OCI-LY3 (cell line): ENCODE data around the gene MTUS2.

Source experiments
- H2AFZ ChIP-seq: fragments of 200-600, 300-600 bp; shearing (Covaris generic); 2 replicates; pipeline ENCODE4 v1.6.0; 2014; ENCODE audit warnings: antibody characterized with exemption, low read depth, low read length
- H3K27ac ChIP-seq: fragments of 200-600, 300-600 bp; sonication (generic); 2 replicates; pipeline ENCODE4 v1.5.1; 2014; ENCODE audit warnings: mild to moderate bottlenecking, low read length, moderate library complexity, mixed read lengths
- H3K27me3 ChIP-seq: fragments of 200-600, 300-600 bp; sonication (generic); 2 replicates; pipeline ENCODE4 v1.6.1; 2014; ENCODE audit warnings: low read depth, low read length, mixed read lengths
- H3K36me3 ChIP-seq: fragments of 200-600, 300-600 bp; sonication (generic); replicated peaks from 2 replicates; pipeline ENCODE3; 2014; ENCODE audit warnings: low read depth, low read length, mixed read lengths
- H3K4me1 ChIP-seq: fragments of 300-600, 200-600 bp; sonication (generic); 2 replicates; pipeline ENCODE4 v1.6.1; 2014; ENCODE audit warnings: low read length, mixed read lengths
- H3K4me2 ChIP-seq: fragments of 200-600, 300-600 bp; sonication (generic); 2 replicates; pipeline ENCODE4 v1.6.1; 2014; ENCODE audit warnings: low read length, mixed read lengths
- H3K4me3 ChIP-seq: fragments of 300-600, 200-600 bp; sonication (generic); 2 replicates; pipeline ENCODE4 v1.5.1; 2014; ENCODE audit warnings: antibody characterized with exemption, mild to moderate bottlenecking, low read length, moderate library complexity
- H3K79me2 ChIP-seq: fragments of 300-600, 200-600 bp; shearing (Covaris generic); 2 replicates; pipeline ENCODE4 v1.6.1; 2014; ENCODE audit warnings: mild to moderate bottlenecking, low read length, mixed read lengths
- H3K9ac ChIP-seq: fragments of 300-600, 200-600 bp; shearing (Covaris generic); 2 replicates; pipeline ENCODE4 v1.6.0; 2014; ENCODE audit warnings: mild to moderate bottlenecking, low read length, moderate library complexity
- H3K9me3 ChIP-seq: fragments of 200-600, 300-600 bp; shearing (Covaris generic); 2 replicates; pipeline ENCODE4 v1.6.1; 2014; ENCODE audit warnings: low read length, mixed read lengths; ENCODE audit not compliant: insufficient read depth
- H4K20me1 ChIP-seq: fragments of 200-600, 300-600 bp; sonication (generic); 2 replicates; pipeline ENCODE4 v1.6.1; 2016; ENCODE audit warnings: low read length, mixed read lengths; ENCODE audit not compliant: insufficient read depth
- CTCF ChIP-seq: fragments of 200-600, 300-600 bp; sonication (generic); IDR thresholded peaks from 2 replicates; pipeline ENCODE4 v1.5.1; 2014; ENCODE audit warnings: antibody characterized with exemption, low read length, low read depth
- EZH2phosphoT487 ChIP-seq: fragments of 200-600 bp; shearing (Covaris generic); IDR thresholded peaks from 2 replicates; pipeline ENCODE4 v1.6.1; 2018; ENCODE audit warnings: antibody characterized with exemption, mixed run types, low read depth

The MTUS2 gene

DNA sequence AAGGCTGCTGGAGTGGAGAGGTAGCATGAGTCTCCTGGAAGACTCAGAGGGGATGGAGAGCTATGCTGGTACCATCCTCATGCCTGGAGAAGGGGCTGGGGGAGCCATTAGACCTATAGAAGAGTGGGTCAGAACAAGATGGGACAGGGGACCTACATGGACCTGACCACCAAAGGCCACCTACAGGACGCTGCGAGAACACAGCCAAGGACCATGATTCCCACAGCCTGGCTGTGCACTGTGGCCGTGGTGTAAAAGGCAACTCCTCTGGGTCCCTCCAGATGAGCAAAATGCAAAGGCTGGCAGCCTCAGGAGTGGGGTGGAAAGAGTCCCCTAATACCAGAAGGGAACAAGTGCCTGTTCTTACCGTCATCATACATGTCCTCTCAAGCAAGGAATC is 559.1 kb downstream of the MTUS2 start:
- Histone ChIP-seq H3K4me1 (no peaks in the 10 kb centered on the region), H3K36me3 (peaks cover 2% of the 10 kb centered on the region), H3K27me3 (no peaks in the 10 kb centered on the region), H3K27ac (no peak overlapping the region), H3K9ac (no peak overlapping the region), H2AFZ (no peak overlapping the region), H4K20me1 (no peaks in the 10 kb centered on the region), H3K79me2 (no peaks in the 10 kb centered on the region), H3K4me3 (no peak overlapping the region), H3K9me3 (peaks cover 16% of the 10 kb centered on the region; the same call in 1 of the 2 replicates), H3K4me2 (no peak overlapping the region)
- TF ChIP-seq CTCF (no peak), EZH2phosphoT487 (no peak)

DNA sequence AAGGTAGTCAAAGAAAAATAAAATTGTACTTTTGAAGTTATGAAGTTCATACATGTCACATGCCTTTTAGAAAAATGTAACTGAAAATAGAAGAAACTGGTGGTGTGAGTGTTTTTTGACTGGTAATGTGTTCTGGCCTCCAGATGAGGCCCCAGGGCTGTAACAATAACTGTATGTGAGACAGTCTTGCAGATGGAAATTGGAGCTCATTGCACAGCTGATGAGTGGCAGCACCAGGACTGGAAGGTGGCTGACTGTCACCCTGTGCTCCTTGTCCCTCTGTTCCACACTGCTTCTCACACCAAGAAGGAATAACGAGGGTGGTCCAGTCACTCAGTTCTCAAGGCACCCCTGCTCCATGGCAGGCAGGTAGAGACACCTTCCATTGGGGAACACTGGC is 559.7 kb downstream of the MTUS2 start:
- no peak overlapping the region for H3K27ac ChIP-seq
- no peak overlapping the region for H3K4me2 ChIP-seq
- H3K4me1 ChIP-seq: no peaks in the 10 kb centered on the region
- H3K4me3 ChIP-seq: no peak overlapping the region
- H3K9ac ChIP-seq: no peak overlapping the region
- H3K79me2 ChIP-seq: no peaks in the 10 kb centered on the region
- H4K20me1 ChIP-seq: no peaks in the 10 kb centered on the region
- H3K9me3 ChIP-seq: peaks cover 16% of the 10 kb centered on the region; the same call in 1 of the 2 replicates
- no peaks in the 10 kb centered on the region for H3K27me3 ChIP-seq
- peaks cover 2% of the 10 kb centered on the region for H3K36me3 ChIP-seq
- TF ChIP-seq CTCF (no peak), EZH2phosphoT487 (no peak)
- H2AFZ ChIP-seq: no peak overlapping the region

DNA sequence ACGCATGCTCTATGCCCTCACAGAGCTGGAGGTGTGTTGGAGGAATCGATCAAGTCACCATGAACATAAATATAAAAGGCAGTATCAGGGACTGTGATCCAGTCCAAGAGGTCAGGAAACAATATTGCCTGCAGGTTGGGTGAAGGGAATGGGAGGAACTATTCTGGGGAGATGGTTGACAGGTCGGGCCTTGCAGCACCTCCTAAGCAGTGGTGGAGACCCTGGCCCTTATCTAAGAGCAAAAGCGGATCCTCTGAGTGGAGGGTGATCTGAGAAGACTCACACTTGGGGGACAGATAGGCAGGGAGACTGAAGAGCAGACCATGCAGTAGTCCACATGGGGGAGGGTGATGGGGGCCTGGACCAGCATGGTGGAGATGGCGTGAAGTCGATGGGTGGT is 561.9 kb downstream of the MTUS2 start:
- Histone ChIP-seq H2AFZ (no peak overlapping the region), H3K36me3 (peaks cover 2% of the 10 kb centered on the region), H3K79me2 (no peaks in the 10 kb centered on the region), H4K20me1 (no peaks in the 10 kb centered on the region), H3K27ac (no peak overlapping the region), H3K4me3 (no peak overlapping the region), H3K4me1 (no peaks in the 10 kb centered on the region), H3K4me2 (no peak overlapping the region), H3K9me3 (peaks cover 16% of the 10 kb centered on the region; the same call in 1 of the 2 replicates), H3K27me3 (no peaks in the 10 kb centered on the region), H3K9ac (no peak overlapping the region)
- TF ChIP-seq CTCF (no peak), EZH2phosphoT487 (no peak)

DNA sequence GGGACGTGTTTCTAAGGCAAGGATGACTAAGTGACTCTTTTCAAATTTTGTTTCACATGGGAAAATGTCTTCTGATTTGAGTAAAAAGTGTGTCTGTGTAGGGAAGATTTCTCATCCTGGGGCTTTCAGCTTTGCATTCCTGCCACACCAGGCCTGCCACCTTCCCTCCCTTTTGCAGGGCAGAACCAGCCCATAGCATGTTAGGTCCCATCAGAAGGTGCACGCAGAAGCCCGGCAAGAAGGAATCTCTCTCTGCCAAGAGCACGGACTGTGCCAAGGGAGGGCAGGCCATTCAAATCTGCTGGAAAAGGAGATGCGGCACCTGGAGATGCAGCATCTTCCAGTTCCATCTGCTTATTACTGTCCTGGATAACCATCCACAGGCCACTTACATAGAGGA is 563.3 kb downstream of the MTUS2 start:
- TF ChIP-seq CTCF (no peak), EZH2phosphoT487 (no peak)
- Histone ChIP-seq H3K4me1 (no peaks in the 10 kb centered on the region), H2AFZ (no peak overlapping the region)

More for the DNA sequence above, 563.3 kb downstream of the MTUS2 start:
- Histone ChIP-seq H4K20me1 (no peaks in the 10 kb centered on the region), H3K9me3 (peaks cover 14% of the 10 kb centered on the region; the same call in 1 of the 2 replicates), H3K27me3 (no peaks in the 10 kb centered on the region), H3K9ac (no peak overlapping the region), H3K4me2 (no peak overlapping the region), H3K79me2 (no peaks in the 10 kb centered on the region), H3K36me3 (peaks cover 2% of the 10 kb centered on the region), H3K27ac (no peak overlapping the region), H3K4me3 (no peak overlapping the region)
